Trophoblast cell (in vitro differentiated cells and primary cell): Measurements from ENCODE around the gene TOP3A.
A peak's percentile ranks its signal among the peaks of the same experiment; 100 is the strongest.

Experiments
- DNase-seq, 2 donors: peaks; one replicate each; pipeline ENCODE4 v3.0.0-alpha.2; 2016
- H2AFZ ChIP-seq: 2 replicates; pipeline ENCODE4 v1.6.1; 2013; ENCODE audit warnings: low read length, moderate library complexity, mild to moderate bottlenecking; ENCODE audit not compliant: insufficient read depth, poor library complexity
- H2AK5ac ChIP-seq: 2 replicates; pipeline ENCODE4 v1.6.1; 2013; ENCODE audit warnings: mild to moderate bottlenecking, low read length
- H2BK120ac ChIP-seq: 2 replicates; pipeline ENCODE4 v1.6.1; 2013; ENCODE audit warnings: low read length, mild to moderate bottlenecking, moderate library complexity; ENCODE audit not compliant: insufficient read depth, poor library complexity
- H2BK12ac ChIP-seq: 2 replicates; pipeline ENCODE4 v1.6.1; 2013; ENCODE audit warnings: mild to moderate bottlenecking, low read length, moderate library complexity
- H2BK5ac ChIP-seq: 2 replicates; pipeline ENCODE4 v1.6.1; 2013; ENCODE audit warnings: low read length, low read depth, moderate library complexity, mild to moderate bottlenecking; ENCODE audit not compliant: poor library complexity
- H3K14ac ChIP-seq: 2 replicates; pipeline ENCODE4 v1.6.1; 2013; ENCODE audit warnings: mild to moderate bottlenecking, low read length
- H3K18ac ChIP-seq: 2 replicates; pipeline ENCODE4 v1.6.1; 2013; ENCODE audit warnings: mild to moderate bottlenecking, low read length
- H3K23ac ChIP-seq: 2 replicates; pipeline ENCODE4 v1.6.1; 2013; ENCODE audit warnings: low read length
- H3K27ac ChIP-seq: 2 replicates; pipeline ENCODE4 v1.5.1; 2013; ENCODE audit warnings: low read depth, mild to moderate bottlenecking, inconsistent platforms, low read length, moderate library complexity
- H3K27me3 ChIP-seq: 2 replicates; pipeline ENCODE4 v1.6.1; 2013; ENCODE audit warnings: inconsistent platforms, mild to moderate bottlenecking, low read length, moderate library complexity; ENCODE audit not compliant: insufficient read depth
- H3K36me3 ChIP-seq, 2 experiments: 1 replicate in 1 of 2; 2 replicates in 1 of 2; pipeline ENCODE4 v1.6.1; 2013; ENCODE audit warnings: low read length in 2 of 2, mild to moderate bottlenecking in 2 of 2, moderate library complexity in 1 of 2; ENCODE audit not compliant: insufficient read depth in 2 of 2, control insufficient read depth in 1 of 2
- H3K4ac ChIP-seq: 2 replicates; pipeline ENCODE4 v1.6.1; 2013; ENCODE audit warnings: low read depth, mild to moderate bottlenecking, low read length, moderate library complexity
- H3K4me1 ChIP-seq, 2 experiments: 1 replicate in 1 of 2; 2 replicates in 1 of 2; pipeline ENCODE4 v1.6.1; 2013; ENCODE audit warnings: low read length in 2 of 2, mild to moderate bottlenecking in 2 of 2, moderate library complexity in 1 of 2; ENCODE audit not compliant: insufficient read depth in 2 of 2, control insufficient read depth in 1 of 2
- H3K4me2 ChIP-seq: 2 replicates; pipeline ENCODE4 v1.6.1; 2013; ENCODE audit warnings: inconsistent platforms, mild to moderate bottlenecking, low read length, moderate library complexity
- H3K4me3 ChIP-seq: 2 replicates; pipeline ENCODE4 v1.5.1; 2013; ENCODE audit warnings: mild to moderate bottlenecking, low read depth, low read length, inconsistent platforms
- H3K79me1 ChIP-seq: one replicate; pipeline ENCODE4 v1.6.1; 2013; ENCODE audit warnings: low read length
- H3K79me2 ChIP-seq: 2 replicates; pipeline ENCODE4 v1.6.1; 2013; ENCODE audit warnings: low read length, mild to moderate bottlenecking; ENCODE audit not compliant: control insufficient read depth, insufficient read depth, poor library complexity
- H3K9ac ChIP-seq: 2 replicates; pipeline ENCODE4 v1.6.1; 2013; ENCODE audit warnings: mild to moderate bottlenecking, low read length
- H3K9me3 ChIP-seq: 2 replicates; pipeline ENCODE4 v1.6.1; 2013; ENCODE audit warnings: low read depth, mild to moderate bottlenecking, control low read depth, inconsistent platforms, low read length; ENCODE audit not compliant: insufficient read depth
- H4K12ac ChIP-seq: 2 replicates; pipeline ENCODE4 v1.6.1; 2013; ENCODE audit warnings: low read depth, mild to moderate bottlenecking, low read length, moderate library complexity
- H4K8ac ChIP-seq: 2 replicates; pipeline ENCODE4 v1.6.1; 2013; ENCODE audit warnings: low read depth, mild to moderate bottlenecking, low read length, moderate library complexity
- H4K91ac ChIP-seq: one replicate; pipeline ENCODE4 v1.6.1; 2013; ENCODE audit warnings: low read depth, mild to moderate bottlenecking, low read length, moderate library complexity
- WGBS: extraction: QIAGEN DNeasy Blood & Tissue Kit; methylation state at CpG from one replicate; pipeline ENCODE4 v1.1.7; 2013; ENCODE audit warnings: missing lambda C conversion rate; ENCODE audit not compliant: insufficient read length, insufficient coverage; ENCODE audit errors: extremely low coverage; 5-methylcytosine and 5-hydroxymethylcytosine counted together

TOP3A gene

GRCh38 chr17:18281788-18282187 lies 33.0 kb downstream of the TOP3A start:
- no peak overlapping the region for H2BK120ac ChIP-seq
- WGBS = no CpG with 5 or more reads among the region's 6 CpGs
- H2BK5ac ChIP-seq = no peak overlapping the region

GRCh38 chr17:18280766-18281371 lies 33.9 kb downstream of the TOP3A start:
- Histone ChIP-seq H2BK120ac (no peak overlapping the region), H3K9ac (no peak overlapping the region), H4K8ac (no peak overlapping the region), H2BK12ac (no peak overlapping the region), H2BK5ac (no peak overlapping the region), H3K79me2 (no peaks in the 10 kb centered on the region), H3K79me1 (no peaks in the 10 kb centered on the region), H4K12ac (no peak overlapping the region), H3K23ac (no peak overlapping the region), H3K18ac (no peak overlapping the region), H3K9me3 (no peaks in the 10 kb centered on the region), H3K4me1 (no peaks in the 10 kb centered on the region), H3K27ac (no peak overlapping the region), H3K4ac (no peak overlapping the region), H2AFZ (no peak overlapping the region), H3K14ac (no peak overlapping the region), H3K4me3 (no peak overlapping the region), H3K36me3 (peaks cover 73 to 76% of the 10 kb centered on the region in 2 experiments), H3K4me2 (no peak overlapping the region), H3K27me3 (no peaks in the 10 kb centered on the region), H2AK5ac (no peak overlapping the region), H4K91ac (no peak overlapping the region)
- no peak for DNase-seq
- no CpG with 5 or more reads among the region's 5 CpGs for WGBS

More at GRCh38 chr17:18281788-18282187, 33.0 kb downstream of the TOP3A start:
- no peak overlapping the region for H3K14ac ChIP-seq
- no peaks in the 10 kb centered on the region for H3K9me3 ChIP-seq
- H3K27me3 ChIP-seq = no peaks in the 10 kb centered on the region
- no peaks in the 10 kb centered on the region for H3K79me1 ChIP-seq
- H3K4ac ChIP-seq = no peak overlapping the region
- H3K9ac ChIP-seq = no peak overlapping the region
- no peak overlapping the region for H2AK5ac ChIP-seq
- no peak overlapping the region for H4K8ac ChIP-seq
- no peak for DNase-seq
- H3K18ac ChIP-seq = no peak overlapping the region
- H2AFZ ChIP-seq = no peak overlapping the region
- H4K91ac ChIP-seq = no peak overlapping the region
- no peak overlapping the region for H2BK12ac ChIP-seq
- no peak overlapping the region for H3K23ac ChIP-seq
- H3K4me1 ChIP-seq = no peaks in the 10 kb centered on the region
- H3K4me3 ChIP-seq = peak overlapping the region; percentile 18
- H4K12ac ChIP-seq = no peak overlapping the region
- no peak overlapping the region for H3K27ac ChIP-seq
- H3K4me2 ChIP-seq = no peak overlapping the region
- H3K36me3 ChIP-seq = peaks cover 66 to 70% of the 10 kb centered on the region in 2 experiments
- H3K79me2 ChIP-seq = no peaks in the 10 kb centered on the region

- Histone ChIP-seq H3K27me3 (no peaks in the 10 kb centered on the region), H3K4ac (no peak overlapping the region), H3K27ac (no peak overlapping the region), H3K4me1 (no peaks in the 10 kb centered on the region), H3K36me3 (peaks cover 70 to 71% of the 10 kb centered on the region in 2 experiments), H3K9me3 (no peaks in the 10 kb centered on the region), H3K79me2 (no peaks in the 10 kb centered on the region), H3K9ac (no peak overlapping the region), H2BK5ac (no peak overlapping the region), H3K23ac (no peak overlapping the region), H2BK12ac (no peak overlapping the region), H4K8ac (no peak overlapping the region), H4K12ac (no peak overlapping the region), H2BK120ac (no peak overlapping the region), H3K4me2 (no peak overlapping the region), H3K18ac (no peak overlapping the region), H2AFZ (no peak overlapping the region), H3K79me1 (no peaks in the 10 kb centered on the region), H2AK5ac (no peak overlapping the region), H4K91ac (no peak overlapping the region), H3K14ac (no peak overlapping the region), H3K4me3 (no peak overlapping the region)
- no peak for DNase-seq
- no CpG with 5 or more reads among the region's 4 CpGs for WGBS
These were observed 34.5 kb downstream of the TOP3A start for GRCh38 chr17:18280249-18280648.

GRCh38 chr17:18278867-18279266 lies 35.9 kb downstream of the TOP3A start:
- no peak overlapping the region for H4K91ac ChIP-seq
- no peaks in the 10 kb centered on the region for H3K79me2 ChIP-seq
- H3K27ac ChIP-seq = no peak overlapping the region
- H4K12ac ChIP-seq = no peak overlapping the region
- H3K36me3 ChIP-seq = peaks cover 69 to 75% of the 10 kb centered on the region in 2 experiments
- H3K4me1 ChIP-seq = no peaks in the 10 kb centered on the region
- DNase-seq = no peak
- H3K27me3 ChIP-seq = no peaks in the 10 kb centered on the region
- H2BK5ac ChIP-seq = no peak overlapping the region
- H3K4ac ChIP-seq = no peak overlapping the region
- no peak overlapping the region for H2AK5ac ChIP-seq
- no peaks in the 10 kb centered on the region for H3K9me3 ChIP-seq
- no peak overlapping the region for H3K23ac ChIP-seq
- no CpG with 5 or more reads among the region's 3 CpGs for WGBS
- H3K4me2 ChIP-seq = no peak overlapping the region
- H3K79me1 ChIP-seq = no peaks in the 10 kb centered on the region
- no peak overlapping the region for H3K14ac ChIP-seq
- no peak overlapping the region for H3K18ac ChIP-seq
- no peak overlapping the region for H2AFZ ChIP-seq
- no peak overlapping the region for H2BK12ac ChIP-seq
- H3K9ac ChIP-seq = no peak overlapping the region
- H2BK120ac ChIP-seq = no peak overlapping the region
- no peak overlapping the region for H4K8ac ChIP-seq
- no peak overlapping the region for H3K4me3 ChIP-seq
